GM19468 (cell line): ENCODE data around the gene IDH3G.

Experiments
- ATAC-seq: cut with Tn5 transposase; IDR thresholded peaks from one replicate; pipeline ENCODE4 v1.9.1; 2021; ENCODE audit warnings: mild to moderate bottlenecking, moderate library complexity, moderate number of reproducible peaks; ENCODE audit not compliant: unreplicated experiment; ENCODE audit errors: extremely low read depth

IDH3G gene

GRCh38 chrX:153738056-153738605, 56.0 kb downstream of the IDH3G start:
- no peak for ATAC-seq

DNA sequence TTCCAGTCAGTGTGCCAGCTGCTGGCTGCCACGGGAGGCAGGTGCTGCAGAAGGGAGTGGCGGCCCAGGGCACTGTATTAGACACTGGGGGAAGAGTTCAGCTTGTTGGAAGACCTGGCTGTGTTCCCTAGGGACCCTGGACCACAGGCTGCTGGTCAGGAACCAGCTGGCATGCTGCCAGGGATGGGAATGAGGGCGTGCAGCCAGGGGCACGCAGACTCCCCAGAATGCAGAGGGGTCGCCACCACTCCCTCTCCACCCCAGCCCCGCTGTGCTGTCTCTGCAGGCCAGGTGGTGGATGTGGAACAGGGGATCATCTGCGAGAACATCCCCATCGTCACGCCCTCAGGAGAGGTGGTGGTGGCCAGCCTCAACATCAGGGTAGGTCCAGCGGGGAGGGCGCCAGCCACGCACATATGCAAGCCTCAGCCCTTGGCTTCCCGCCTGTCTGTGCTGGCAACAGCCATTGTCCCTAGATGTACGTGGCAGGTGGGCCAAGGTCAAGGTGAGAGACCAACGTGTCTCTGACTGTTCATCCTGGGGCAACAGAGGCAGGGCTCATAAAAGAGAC, 57.2 kb downstream of the IDH3G start:
- ATAC-seq = no peak

DNA sequence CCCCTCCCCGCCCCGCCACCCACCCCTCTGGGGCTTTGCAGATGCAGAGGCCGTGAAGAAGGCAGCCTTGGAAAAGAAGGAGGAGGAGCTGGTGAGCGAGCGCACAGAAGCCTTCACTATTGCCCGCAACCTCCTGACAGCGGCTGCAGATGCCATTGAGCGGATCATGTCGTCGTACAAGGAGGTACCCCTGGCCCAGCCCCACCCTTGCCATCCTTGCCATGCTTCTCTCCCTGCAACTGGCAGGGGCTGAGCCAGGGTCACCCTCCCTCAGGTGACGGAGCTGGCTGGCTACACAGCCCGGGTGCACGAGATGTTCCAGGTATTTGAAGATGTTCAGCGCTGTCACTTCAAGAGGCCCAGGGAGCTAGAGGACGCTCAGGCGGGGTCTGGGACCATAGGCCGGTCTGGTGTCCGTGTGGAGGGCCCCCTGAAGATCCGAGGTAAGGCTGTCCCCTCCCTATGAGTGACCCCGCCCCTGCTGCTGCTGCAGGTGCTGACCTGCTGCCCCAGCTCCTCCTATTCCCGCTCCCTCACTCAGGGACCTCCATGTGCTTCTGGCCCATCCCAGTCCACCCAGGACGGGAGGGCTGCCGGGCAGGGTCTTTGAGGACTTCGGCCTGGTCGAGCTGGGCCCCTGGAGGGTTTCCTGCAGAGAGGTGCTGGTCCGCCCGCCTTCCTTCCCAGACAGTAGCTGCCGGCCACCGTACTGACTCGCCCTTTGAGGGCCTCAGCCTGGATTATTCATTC, 57.9 kb downstream of the IDH3G start:
- ATAC-seq = no peak
